NAMALWA (cell line): Measurements from ENCODE around the gene WDR91.

Experiments
- DNase-seq: peaks from one replicate; pipeline ENCODE4 v3.0.0-alpha.2; 2015; ENCODE audit warnings: low spot score

WDR91 gene

DNA sequence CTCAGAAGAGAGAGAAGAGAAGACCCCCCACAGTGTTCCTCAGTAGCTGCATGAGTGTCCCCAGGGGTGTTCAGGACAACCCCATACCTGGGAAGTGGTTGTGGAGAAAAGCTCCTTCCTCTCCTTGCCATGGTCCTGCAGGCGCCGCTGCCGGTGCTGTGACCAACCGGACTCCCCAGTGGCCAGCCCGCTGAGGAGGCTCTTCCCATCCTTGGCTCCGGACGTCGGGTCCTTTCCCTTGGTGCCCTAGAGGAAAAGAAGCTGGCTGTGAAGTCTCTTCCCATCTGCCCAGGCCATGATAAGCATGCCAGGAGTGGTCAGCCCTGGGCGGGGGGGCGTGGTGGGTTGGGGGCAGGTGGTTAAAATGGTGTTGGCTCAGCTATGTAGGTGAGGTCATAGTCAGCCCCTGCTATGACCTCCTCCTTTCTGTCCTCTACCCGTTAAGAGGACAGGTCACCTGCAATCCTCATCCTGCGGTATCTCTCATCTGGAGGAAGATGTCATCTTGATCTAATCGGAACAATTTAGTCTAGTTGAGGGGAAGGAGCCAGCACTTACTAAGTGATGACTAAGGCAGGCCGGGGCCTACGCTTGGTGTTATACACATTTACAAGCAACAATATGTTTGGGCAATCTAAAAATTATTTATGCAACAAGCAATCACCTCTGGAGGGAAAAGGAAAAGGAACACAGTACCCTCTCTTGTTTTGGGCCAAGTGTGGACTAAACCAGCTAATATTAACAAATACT, 13.2 kb downstream of the WDR91 start:
- no peak for DNase-seq

DNA sequence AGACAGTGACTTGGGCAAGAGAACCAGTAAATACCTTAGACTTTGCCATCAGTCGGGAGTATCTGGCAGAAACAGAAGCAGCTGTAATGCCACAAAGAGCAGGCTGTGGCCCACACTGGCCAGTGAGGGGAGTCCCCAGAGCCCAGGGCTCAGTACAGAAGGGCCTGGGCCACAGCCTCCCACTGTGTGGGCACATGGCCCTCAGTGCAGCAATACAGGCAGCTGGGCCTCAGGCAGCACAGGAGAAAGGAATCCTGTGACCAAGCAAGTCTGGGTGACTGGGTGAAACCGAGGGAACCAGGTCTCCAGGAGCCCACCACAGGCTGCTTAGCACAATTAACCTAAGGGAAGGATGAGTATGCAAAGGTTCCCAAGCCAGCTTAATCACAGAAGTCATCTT, 14.0 kb downstream of the WDR91 start:
- DNase-seq, result no peak

DNA sequence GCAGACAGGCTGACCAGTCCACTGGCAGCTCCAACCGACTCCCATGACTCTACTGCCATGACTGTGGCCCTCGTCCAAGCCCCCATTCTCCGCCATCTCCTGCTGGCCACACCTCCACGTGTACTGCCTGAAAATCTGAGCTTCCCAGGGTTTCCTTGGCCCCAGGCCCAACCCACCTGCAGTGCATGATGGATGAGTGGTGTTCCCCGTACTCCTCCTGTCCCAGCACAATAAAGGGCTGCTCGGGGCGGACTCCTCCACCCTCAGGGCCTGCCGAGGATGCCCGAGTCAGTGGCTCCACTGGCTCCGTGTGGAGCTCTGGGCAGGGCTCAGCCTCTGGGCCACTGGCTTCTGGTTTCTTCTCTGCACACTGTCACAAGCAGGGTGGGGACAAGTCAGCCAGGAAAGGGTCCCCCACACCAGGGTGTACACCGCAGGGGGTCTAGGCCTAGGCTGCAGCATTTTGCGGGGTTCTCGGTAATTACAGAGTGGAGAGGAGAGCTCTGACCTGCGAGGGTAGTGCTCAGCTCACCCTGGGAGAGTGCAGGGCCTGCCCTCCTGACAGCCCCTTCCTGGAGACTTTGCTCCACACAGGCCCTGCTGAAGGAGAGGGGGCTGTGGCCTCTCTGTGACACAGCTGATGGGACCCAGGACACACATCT, 15.2 kb downstream of the WDR91 start:
- DNase-seq, result no peak

DNA sequence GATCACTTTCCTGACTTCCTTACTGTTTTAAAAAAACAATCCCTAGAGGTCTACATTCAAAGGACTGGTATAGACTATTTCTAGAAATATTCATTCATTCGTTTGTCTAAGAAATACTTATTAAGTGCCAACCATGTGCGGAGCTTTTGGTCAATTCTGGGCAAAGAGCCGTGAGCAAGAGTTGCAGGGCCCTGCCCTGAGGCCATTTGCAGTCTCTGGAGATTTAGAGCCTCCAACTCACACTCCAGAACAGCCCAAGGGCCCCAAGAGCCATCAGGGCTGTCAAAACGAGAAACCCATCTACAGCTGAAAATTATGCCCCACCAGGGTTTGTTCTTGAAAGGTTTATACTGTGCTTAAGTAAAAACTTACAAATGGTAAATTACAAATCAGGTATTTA, 16.2 kb downstream of the WDR91 start:
- no peak for DNase-seq

DNA sequence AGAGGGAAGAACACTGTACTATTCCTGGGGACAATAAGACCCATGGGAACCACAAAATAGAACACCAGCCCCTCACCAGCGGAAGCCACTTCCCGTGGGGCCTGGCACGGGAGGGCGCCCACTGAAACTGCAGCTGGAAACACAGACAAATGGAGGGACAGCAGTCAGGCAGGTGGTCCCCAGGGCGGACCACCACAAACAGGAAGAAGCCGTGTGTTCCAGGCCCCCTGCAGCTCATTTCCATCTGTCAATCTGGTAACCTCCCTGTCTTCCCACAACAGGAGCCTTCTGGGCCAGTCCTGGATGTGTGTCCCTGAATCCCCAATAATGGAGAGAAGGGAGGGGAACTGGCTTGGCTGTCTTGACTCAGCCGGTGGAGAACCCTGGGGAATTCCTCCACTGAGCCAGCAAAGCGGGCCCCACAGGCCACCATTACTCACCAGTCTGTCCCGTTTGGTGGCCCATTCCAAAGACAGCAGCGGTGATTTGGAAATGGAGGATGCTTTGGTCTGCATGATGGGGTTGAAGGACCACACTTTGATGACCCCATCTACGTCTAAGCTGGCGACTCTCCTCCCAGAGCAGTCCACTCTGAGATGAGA, 16.7 kb downstream of the WDR91 start:
- DNase-seq, result no peak

DNA sequence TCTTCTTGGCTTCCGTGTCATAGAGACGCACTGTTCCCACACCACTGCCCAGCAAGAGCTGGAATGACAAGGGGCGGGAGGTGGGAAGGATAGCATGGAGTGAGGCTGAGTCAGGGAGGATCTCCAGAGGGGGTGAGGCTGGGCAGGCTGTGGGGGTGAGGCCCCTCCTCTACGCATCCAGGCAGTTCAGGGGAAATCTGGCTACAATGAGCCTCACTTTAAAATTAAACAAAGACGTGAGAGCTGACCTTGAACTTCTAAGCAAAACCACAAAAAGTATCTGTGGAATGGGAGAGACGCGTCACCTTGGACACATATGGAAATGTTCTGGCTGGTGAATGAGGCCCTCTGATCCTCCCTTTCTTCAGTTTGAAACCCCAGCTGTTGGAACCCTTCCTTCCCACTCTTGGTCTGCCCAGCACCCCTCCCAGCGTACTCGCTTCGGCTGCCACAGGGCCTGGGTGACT, 17.7 kb downstream of the WDR91 start:
- DNase-seq, result no peak

DNA sequence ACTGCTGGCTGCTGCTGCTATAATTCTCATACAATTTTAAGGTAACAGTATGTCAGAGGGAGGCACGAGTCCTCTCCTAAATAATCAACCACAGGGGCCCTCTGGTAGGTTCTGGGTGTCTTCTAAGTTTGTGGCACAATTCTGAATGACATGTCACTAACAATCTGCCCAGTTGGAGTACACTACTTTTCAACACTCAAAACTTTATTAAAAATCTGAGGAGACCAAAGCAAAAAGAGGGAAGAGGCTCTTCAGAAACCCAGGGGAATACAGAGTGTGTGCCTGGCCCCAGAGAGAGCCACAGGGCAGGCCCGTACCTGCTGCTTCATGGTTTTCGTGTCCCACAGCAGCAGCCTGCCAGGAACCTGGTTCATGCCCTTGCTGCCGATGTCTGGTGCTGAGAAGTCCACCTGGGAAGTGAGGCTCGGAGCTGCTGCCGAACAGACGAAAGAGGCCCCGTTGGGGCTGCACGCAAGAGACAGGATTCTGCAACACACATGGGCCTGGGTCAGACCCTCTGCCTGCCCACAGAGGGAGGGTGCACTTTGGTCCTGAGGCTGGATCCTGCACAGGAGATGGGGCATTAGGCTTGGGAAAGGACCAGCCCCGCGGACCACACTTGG, 18.3 kb downstream of the WDR91 start:
- DNase-seq, result no peak

DNA sequence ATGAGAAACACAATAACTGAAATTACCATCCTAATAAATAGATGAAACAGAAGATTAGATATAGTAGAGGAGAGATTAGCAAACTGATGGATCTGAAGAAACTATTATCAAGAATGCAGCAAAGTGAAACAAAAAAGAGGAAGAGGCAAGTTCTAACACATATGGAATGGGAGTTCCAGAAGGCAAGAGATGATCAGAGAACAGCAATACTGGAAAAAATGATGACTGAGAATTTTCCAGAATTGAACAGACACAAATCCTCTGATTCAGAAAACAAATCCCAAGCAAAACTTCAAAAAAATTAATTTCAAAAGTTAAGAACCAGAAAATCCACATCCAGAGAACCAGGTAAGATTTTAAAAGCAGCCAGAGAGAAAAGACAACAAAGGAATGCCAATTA, 20.6 kb downstream of the WDR91 start:
- no peak for DNase-seq

DNA sequence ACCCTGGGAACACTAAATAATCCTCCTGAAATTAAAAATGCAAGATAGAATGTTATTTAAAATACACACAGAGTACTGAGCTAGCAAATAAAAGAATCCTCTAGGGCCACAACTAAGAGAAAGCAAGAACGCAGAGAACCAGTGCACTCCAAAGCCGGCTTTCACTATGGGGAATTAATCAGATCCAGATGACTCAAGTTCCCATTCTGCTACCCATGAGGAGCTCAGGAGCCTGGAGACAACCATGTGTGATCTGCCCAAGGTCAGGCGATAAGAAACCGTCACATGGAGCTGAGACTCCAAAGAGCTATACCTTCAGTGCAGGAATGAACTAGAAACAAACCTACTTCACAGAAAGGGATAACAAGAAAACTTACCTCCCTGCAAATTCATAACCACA, 21.4 kb downstream of the WDR91 start:
- DNase-seq, result no peak

DNA sequence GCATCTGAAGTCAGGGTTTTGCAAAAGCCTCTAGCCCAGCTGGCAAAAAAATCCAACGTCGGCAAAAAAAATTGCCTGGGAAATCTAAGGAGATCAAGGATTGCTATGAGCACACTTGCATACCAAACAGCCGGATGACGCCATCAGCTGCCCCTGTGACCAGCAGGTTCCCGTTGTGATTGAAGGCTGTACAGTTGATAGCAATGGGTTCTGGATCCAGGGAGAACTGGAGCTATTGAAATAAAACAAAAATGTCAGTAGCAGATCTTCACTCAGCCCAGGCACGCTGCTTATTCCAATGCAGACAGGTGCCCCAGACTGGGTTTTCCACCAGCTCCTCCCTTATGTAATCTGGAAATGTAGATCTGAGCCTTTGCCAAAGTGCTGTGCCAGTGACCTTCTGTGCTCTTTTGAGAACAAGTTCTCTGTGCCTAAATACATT, 22.1 kb downstream of the WDR91 start:
- no peak for DNase-seq

DNA sequence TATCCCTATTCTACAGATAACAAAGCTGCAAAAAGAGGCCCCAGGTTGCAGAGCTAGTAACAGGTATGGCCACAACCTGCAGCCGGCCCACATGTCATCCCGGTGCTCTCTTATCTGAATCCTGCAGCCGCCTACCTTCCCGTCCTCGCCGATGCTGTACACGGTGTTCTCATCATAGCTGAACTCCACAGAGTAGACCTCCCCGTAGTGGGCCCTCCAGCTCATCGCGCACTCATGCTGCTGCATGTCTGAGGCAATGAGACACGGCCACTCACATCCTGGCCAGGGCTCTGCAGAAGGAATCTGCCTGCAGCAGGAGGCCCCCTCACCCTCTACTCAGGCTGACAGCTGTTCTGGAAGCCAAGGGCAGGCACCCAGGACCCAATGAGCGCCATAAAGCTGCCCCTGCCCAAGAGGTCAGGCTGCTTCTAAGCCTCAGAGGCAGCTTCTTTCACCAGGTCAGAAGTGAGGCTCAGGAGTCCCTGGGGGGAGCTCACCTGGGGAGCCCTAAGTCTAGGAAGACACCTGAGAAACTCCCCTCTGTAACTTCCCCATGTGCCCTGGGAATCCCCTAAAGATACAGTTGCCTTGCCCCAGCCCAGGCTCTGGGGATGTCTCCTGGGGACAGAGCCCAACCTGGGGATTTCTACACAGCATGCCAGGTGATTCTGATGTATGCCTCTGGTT, 22.9 kb downstream of the WDR91 start:
- no peak for DNase-seq

DNA sequence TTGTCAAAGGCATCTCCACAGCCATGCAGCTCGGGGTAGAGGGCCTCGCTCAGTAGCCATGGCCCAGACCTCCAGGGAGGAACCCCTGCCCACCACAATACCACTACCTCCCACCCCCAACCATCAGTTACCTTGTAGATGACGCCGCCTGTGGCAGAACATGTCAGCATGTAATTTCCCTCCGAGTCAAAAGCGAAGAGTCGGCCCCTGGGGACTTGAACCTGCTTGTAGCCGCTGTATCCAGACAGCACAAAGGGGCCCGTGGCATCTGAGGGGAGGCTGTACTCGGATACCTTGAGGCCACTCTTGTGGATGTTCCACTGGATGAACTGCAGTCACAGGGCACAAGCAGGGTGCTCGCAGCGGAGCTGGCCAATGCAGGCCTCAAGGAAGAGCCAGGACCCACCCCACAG, 24.5 kb downstream of the WDR91 start:
- no peak for DNase-seq

DNA sequence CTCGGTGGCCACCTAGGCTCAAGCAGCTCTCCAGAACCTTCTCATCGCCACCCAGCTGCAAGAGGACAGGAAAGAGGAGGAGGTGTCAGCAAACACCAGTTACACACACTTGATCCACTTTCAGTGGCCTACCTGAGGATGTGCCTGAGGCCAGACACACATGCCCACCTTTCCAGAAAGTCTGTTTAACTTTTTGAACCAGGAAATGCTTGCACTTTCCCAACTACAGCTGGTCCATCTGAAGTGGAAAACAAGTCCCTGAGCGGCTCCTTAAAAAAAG, 25.1 kb downstream of the WDR91 start:
- no peak for DNase-seq

DNA sequence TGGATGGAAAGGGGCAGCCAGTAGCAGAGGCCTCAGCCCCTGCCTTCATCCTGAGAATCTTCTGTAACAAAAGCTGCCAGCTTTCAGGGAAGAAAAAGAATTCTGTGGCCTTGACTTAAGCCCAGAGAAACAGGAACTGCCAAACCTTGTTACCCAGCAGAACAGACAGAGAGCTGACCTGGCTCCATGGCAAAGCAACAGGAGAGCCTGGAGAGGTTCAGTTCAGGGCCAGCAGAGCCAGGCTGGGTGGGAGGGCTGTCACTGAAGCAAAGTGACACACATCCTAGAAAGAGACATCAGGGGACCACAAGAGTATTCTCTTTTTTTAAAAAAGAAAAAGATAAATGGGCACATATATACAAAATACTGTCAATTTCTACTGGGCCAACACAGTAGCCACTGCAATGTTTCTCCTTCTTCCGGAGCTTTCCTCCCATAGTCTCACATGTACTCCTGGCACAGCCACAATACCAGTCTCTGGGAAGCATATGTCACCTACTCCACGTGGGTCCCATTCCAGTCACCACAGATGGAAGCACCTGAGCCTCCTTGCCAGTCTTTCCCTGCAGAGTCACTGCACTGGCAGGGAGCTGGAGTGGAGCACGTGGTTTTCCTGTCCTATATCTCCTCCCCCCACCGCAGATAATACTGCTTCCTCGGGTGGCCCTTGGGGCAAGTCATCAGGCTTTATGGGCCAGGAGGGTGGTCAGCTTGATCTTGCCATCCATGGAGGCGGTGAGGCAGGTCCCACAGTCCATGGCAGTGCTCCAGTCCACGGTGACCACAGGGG, 25.7 kb downstream of the WDR91 start:
- no peak for DNase-seq

DNA sequence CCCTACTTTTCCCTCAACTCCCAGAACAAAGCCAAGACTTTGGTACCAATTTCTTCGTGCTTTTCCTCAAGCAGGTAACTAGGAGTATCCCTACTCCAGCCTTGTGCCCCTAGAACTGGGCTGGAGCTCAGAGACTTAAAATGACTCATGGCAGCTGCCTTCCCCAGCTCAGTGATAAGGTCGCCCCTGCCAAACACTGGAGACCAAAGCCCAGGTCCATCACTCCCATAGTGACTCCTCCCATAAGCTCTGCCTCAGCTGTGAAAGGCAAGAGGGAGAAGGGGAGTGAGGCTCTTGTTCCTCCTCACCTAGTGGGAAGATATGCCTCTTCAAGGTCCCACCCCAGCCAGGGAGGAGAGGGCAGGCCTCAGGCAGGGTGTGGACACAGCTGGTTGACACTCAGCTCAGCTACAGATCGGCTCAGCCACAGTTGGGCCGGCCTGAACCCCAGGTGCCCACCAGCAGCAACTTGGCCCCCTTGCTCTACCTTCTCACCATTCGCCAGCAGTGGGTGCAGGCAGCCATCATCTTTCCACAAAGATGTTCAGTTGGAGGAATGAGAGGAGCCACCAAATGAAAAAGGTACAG, 27.0 kb downstream of the WDR91 start:
- no peak for DNase-seq

DNA sequence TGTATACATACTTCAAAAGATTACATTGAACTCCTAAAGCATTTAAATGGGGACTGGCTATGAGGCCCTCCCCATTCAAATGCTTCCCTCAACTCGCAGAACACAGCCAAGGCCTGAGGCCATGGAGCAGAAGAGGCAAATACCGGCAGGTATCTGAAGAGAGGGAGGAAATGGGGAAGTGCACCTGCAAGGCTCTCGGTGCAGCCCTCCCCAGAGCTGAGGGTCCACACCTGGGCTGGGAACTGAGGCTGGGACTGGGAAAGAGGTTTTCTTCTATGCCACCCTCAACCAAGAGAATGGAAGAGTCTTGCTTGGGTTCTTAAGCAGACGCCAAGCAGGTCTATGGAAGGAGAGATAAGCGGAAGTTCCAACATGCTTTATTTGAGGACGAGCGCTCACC, 27.8 kb downstream of the WDR91 start:
- DNase-seq, result no peak

DNA sequence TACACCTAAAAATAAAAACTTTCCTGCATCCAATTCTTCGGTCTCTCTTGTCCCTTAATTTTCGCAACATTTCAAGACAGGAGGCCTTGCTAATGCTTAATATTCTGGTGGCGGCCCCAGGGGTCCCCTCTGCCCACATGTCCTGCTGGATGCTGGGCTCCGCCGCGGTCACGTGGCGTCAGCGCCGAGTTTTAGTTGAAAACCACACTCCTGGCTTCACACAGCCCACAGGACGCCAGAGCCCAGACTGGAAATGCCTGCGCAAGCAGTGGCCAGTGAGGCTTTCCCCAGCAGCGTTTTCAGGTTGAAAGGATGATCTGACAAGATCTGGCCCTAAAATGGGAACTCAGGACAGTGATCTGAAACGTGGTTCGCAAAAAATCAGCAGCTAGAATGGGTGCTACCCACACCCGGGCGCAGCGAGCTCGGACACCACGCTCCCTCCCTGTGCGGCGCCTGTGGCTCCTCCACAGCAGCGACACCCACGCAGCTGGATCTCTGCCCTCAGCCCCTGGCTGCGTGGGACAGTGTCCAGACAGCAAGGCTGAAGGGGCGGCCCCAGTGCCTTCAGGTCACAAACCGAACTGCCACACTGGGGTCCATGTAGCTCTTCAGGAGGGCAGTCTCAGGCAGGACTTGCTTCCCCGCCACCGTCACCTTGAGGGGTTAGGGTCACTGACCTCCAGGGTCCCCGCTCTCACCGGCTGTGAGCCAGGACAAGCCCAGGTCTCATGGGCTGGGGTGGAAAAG, 29.2 kb downstream of the WDR91 start:
- DNase-seq, result no peak

DNA sequence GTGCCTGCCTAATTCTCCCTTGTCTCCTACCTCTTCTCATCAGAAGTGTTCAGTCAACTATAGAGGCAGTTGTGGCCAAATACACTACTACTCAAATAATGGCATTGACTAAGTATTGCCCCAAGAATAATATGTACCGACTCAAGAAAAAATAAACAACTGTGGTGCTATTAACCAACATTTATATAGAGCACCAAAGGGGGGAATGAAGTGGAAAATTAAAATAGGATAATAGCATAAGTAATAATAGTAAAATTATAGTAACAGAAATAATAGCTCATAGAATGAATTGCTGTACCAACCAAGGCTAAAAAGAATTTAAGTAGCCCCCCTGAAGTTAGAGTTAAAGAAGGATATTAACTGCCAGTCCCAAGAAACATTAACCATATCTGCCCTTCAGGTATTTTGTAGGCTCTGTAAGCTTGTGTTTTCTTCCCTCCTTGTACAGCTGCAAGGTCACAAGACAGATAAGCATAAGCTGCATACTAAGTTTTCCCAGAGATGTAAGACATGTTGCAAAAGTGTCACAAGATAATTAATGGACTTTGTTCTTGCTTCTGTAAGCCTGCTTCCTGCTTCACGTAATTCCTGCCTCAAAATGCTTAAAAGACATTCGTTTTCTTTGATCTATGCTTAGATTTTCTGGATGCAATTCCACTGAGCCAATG, 29.9 kb downstream of the WDR91 start:
- no peak for DNase-seq

DNA sequence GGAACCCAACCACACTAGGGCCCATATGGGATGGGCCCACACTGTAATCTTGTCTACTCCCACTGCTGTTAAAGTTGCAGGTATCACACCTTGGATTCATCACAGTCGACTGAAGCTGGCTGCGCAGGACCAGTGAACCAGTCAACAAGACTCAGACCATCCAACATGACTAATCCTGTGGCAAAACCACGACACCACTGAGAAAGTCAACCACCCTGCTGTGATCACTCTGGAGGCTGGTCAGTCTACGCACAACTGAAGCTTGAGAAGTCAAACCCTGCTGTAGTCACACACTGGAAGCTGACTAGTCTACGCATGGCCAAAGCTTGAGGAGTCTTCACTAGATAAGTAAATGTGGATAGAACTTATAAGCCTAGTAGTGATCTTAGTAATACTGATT, 31.2 kb downstream of the WDR91 start:
- no peak for DNase-seq

DNA sequence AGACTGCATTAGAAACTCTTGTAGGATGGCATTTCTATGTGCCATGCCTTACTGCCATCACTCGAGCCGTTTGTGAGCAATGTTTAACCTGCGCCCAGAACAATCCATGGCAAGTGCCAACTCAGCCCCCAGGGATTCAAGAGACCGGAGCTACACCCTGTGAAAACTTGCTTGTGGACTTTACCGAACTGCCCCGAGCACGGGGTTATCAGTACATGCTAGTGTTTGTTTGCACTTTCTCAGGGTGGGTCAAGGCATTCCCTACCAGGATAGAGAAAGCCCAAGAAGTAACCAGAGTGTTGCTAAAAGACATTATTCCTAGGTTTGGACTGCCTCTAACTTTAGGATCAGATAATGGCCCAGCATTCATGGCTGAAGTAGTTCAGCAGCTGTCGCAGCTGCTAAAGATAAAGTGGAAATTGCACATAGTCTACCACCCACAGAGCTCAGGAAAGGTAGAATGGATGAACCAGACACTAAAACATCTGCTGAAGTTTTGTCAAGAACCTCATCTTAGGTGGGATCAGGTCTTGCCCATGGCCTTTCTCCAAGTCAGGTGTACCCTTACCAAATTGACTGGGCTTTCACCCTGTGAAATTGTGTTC, 31.9 kb downstream of the WDR91 start:
- DNase-seq, result no peak
